GM23248 (cell line): ENCODE data around the gene LRRN1. TPM values are rescaled to one million over a fixed set of nuclear protein-coding genes. Genes with fewer than 3 reads are reported as not detected.

ENCODE experiments used
- DNase-seq: peaks from one replicate; pipeline ENCODE4 v3.0.0-alpha.2; 2015
- H2AFZ ChIP-seq: fragments of 200-600 bp; sonication (generic); 2 replicates; pipeline ENCODE4 v1.6.1; 2016; ENCODE audit warnings: antibody characterized with exemption
- H3F3A ChIP-seq: fragments of 200-600 bp; sonication (generic); 2 replicates; pipeline ENCODE4 v1.6.1; 2016; ENCODE audit warnings: mild to moderate bottlenecking, antibody characterized with exemption, mixed run types; ENCODE audit not compliant: insufficient read depth
- H3K27ac ChIP-seq: fragments of 200-600 bp; sonication (generic); 2 replicates; pipeline ENCODE4 v1.5.1; 2016; ENCODE audit warnings: mild to moderate bottlenecking
- H3K27me3 ChIP-seq: fragments of 200-600 bp; sonication (generic); replicated peaks from 2 replicates; pipeline ENCODE4 v1.6.1; 2016; ENCODE audit warnings: mild to moderate bottlenecking; ENCODE audit not compliant: insufficient read depth
- H3K36me3 ChIP-seq: fragments of 200-600 bp; sonication (generic); 2 replicates; pipeline ENCODE4 v1.6.1; 2016; ENCODE audit warnings: low read depth, mild to moderate bottlenecking
- H3K4me1 ChIP-seq: fragments of 200-600 bp; sonication (generic); 2 replicates; pipeline ENCODE4 v1.6.1; 2016; ENCODE audit warnings: mild to moderate bottlenecking; ENCODE audit not compliant: insufficient read depth
- H3K4me2 ChIP-seq: fragments of 200-600 bp; sonication (generic); one replicate; pipeline ENCODE4 v1.6.1; 2016; ENCODE audit warnings: mild to moderate bottlenecking; ENCODE audit not compliant: unreplicated experiment
- H3K4me3 ChIP-seq: fragments of 200-600 bp; sonication (generic); 2 replicates; pipeline ENCODE4 v1.5.1; 2016; ENCODE audit warnings: mild to moderate bottlenecking
- H3K79me2 ChIP-seq: fragments of 200-600 bp; sonication (generic); 2 replicates; pipeline ENCODE4 v1.6.1; 2016; ENCODE audit warnings: mild to moderate bottlenecking; ENCODE audit not compliant: insufficient read depth
- H3K9ac ChIP-seq: fragments of 200-600 bp; sonication (generic); 2 replicates; pipeline ENCODE4 v1.6.1; 2016; ENCODE audit warnings: mild to moderate bottlenecking
- H3K9me2 ChIP-seq: fragments of 200-600 bp; sonication (generic); 2 replicates; pipeline ENCODE4 v1.6.1; 2016; ENCODE audit warnings: mixed run types, mild to moderate bottlenecking, moderate library complexity; ENCODE audit not compliant: insufficient read depth
- H3K9me3 ChIP-seq: fragments of 200-600 bp; sonication (generic); one replicate; pipeline ENCODE4 v1.6.1; 2017; ENCODE audit warnings: low read depth
- H4K20me1 ChIP-seq: fragments of 200-600 bp; sonication (generic); 2 replicates; pipeline ENCODE4 v1.6.0; 2016; ENCODE audit not compliant: insufficient read depth
- EZH2 ChIP-seq: fragments of 200-600 bp; sonication (generic); IDR thresholded peaks from 2 replicates; pipeline ENCODE4 v1.6.1; 2018; ENCODE audit warnings: antibody characterized with exemption, mild to moderate bottlenecking; ENCODE audit not compliant: insufficient read depth, poor library complexity, severe bottlenecking
- EZH2phosphoT487 ChIP-seq: fragments of 200-600 bp; sonication (generic); IDR thresholded peaks from 2 replicates; pipeline ENCODE4 v1.6.1; 2018; ENCODE audit warnings: antibody characterized with exemption, moderate library complexity, mild to moderate bottlenecking, low read depth; ENCODE audit not compliant: insufficient read depth
- WGBS, 2 experiments: methylation state at CpG; one replicate each; pipeline ENCODE4 v1.1.6; 2015 to 2017; ENCODE audit warnings: low lambda C conversion rate in 2 of 2, low coverage in 1 of 2; ENCODE audit errors: missing lambda C conversion rate in 2 of 2; 5-methylcytosine and 5-hydroxymethylcytosine counted together
- in situ Hi-C: fragments of 300-500 bp; cut with MboI; formaldehyde crosslinking; loops from 2 replicates; pipeline ENCODE4 v1.15.0; 2020
- polyA plus RNA-seq: library from polyadenylated mRNA; unstranded; fragments of >200 nt; fragmentation: Nextera tagmentation; extraction: Ambion mirVana; gene quantifications from 2 replicates; pipeline ENCODE4 v1.2.1, GENCODE V29; 2016
- total RNA-seq: library from RNA; depleted of rRNA; stranded (reverse); fragments of >200 nt; shearing (Covaris generic); gene quantifications from 2 replicates; pipeline ENCODE4 v1.2.3, GENCODE V29; 2014

Gene LRRN1
- total and polyA plus RNA-seq, 2 experiments from 2014 or later: not detected

- Histone ChIP-seq H2AFZ (no peak overlapping the region), H4K20me1 (no peaks in the 10 kb centered on the region), H3K4me2 (no peak overlapping the region), H3K4me1 (no peaks in the 10 kb centered on the region), H3K4me3 (no peak overlapping the region), H3K9me3 (no peaks in the 10 kb centered on the region), H3K27me3 (no peaks in the 10 kb centered on the region), H3K27ac (no peak overlapping the region), H3K9me2 (no peaks in the 10 kb centered on the region), H3K36me3 (no peaks in the 10 kb centered on the region), H3F3A (no peaks in the 10 kb centered on the region), H3K9ac (no peak overlapping the region), H3K79me2 (no peaks in the 10 kb centered on the region)
- DNase-seq: no peak
- no peak for TF ChIP-seq EZH2phosphoT487
- no peak for TF ChIP-seq EZH2
- WGBS, 2 experiments: 6 to 7% methylated on average over 1 of the region's 1 CpG
- in situ Hi-C loops: no loop called here
These were observed 16.0 kb downstream of the LRRN1 start for GRCh38 chr3:3815206-3815605.

GRCh38 chr3:3816034-3816433, 16.8 kb downstream of the LRRN1 start:
- H3K9ac ChIP-seq: no peak overlapping the region
- no peak overlapping the region for H3K4me3 ChIP-seq
- H3K79me2 ChIP-seq: no peaks in the 10 kb centered on the region
- no peak overlapping the region for H2AFZ ChIP-seq
- H3K27me3 ChIP-seq: no peaks in the 10 kb centered on the region
- no peaks in the 10 kb centered on the region for H4K20me1 ChIP-seq
- no peak overlapping the region for H3K27ac ChIP-seq
- TF ChIP-seq EZH2phosphoT487 (no peak), EZH2 (no peak)
- H3K9me3 ChIP-seq: no peaks in the 10 kb centered on the region
- in situ Hi-C loops: no loop called here
- no peak for DNase-seq
- H3K4me1 ChIP-seq: no peaks in the 10 kb centered on the region
- H3F3A ChIP-seq: no peaks in the 10 kb centered on the region
- H3K9me2 ChIP-seq: no peaks in the 10 kb centered on the region
- no peaks in the 10 kb centered on the region for H3K36me3 ChIP-seq
- H3K4me2 ChIP-seq: no peak overlapping the region
- 33 to 46% methylated on average over 1 of the region's 1 CpG for WGBS, 2 experiments

- in situ Hi-C loops: no loop called here
- DNase-seq: no peak
These were observed 18.6 kb downstream of the LRRN1 start for GRCh38 chr3:3817865-3818264.

GRCh38 chr3:3821777-3822176, 22.5 kb downstream of the LRRN1 start:
- Histone ChIP-seq H3K9me2 (no peaks in the 10 kb centered on the region), H2AFZ (no peak overlapping the region), H3K9me3 (no peaks in the 10 kb centered on the region), H3K4me3 (no peak overlapping the region), H3K4me1 (no peaks in the 10 kb centered on the region), H3K27me3 (no peaks in the 10 kb centered on the region), H4K20me1 (no peaks in the 10 kb centered on the region), H3K4me2 (no peak overlapping the region), H3K27ac (no peak overlapping the region), H3K9ac (no peak overlapping the region), H3K79me2 (no peaks in the 10 kb centered on the region), H3K36me3 (no peaks in the 10 kb centered on the region), H3F3A (no peaks in the 10 kb centered on the region)
- 40 to 47% methylated on average over 4 of the region's 4 CpGs for WGBS, 2 experiments
- in situ Hi-C loops: no loop called here
- TF ChIP-seq EZH2 (no peak), EZH2phosphoT487 (no peak)
- DNase-seq: no peak

More at GRCh38 chr3:3817865-3818264, 18.6 kb downstream of the LRRN1 start:
- Histone ChIP-seq H3K4me3 (no peak overlapping the region), H3K4me1 (no peaks in the 10 kb centered on the region), H2AFZ (no peak overlapping the region), H3F3A (no peaks in the 10 kb centered on the region), H3K36me3 (no peaks in the 10 kb centered on the region), H3K27me3 (no peaks in the 10 kb centered on the region), H3K4me2 (no peak overlapping the region), H3K27ac (no peak overlapping the region), H3K79me2 (no peaks in the 10 kb centered on the region), H4K20me1 (no peaks in the 10 kb centered on the region), H3K9me3 (no peaks in the 10 kb centered on the region), H3K9me2 (no peaks in the 10 kb centered on the region), H3K9ac (no peak overlapping the region)
- WGBS, 2 experiments: 46 to 52% methylated on average over 5 of the region's 5 CpGs
- TF ChIP-seq EZH2phosphoT487: no peak
- no peak for TF ChIP-seq EZH2

GRCh38 chr3:3825035-3825434, 25.8 kb downstream of the LRRN1 start:
- no peak overlapping the region for H3K27ac ChIP-seq
- no peak overlapping the region for H3K9ac ChIP-seq
- H3K4me3 ChIP-seq: no peak overlapping the region
- H3K9me3 ChIP-seq: no peaks in the 10 kb centered on the region
- no peaks in the 10 kb centered on the region for H3K27me3 ChIP-seq
- H3K79me2 ChIP-seq: no peaks in the 10 kb centered on the region
- in situ Hi-C loops: no loop called here
- H3K36me3 ChIP-seq: no peaks in the 10 kb centered on the region
- H3K4me2 ChIP-seq: no peak overlapping the region
- 42 to 48% methylated on average over 3 of the region's 3 CpGs for WGBS, 2 experiments
- no peaks in the 10 kb centered on the region for H3F3A ChIP-seq
- no peak overlapping the region for H2AFZ ChIP-seq
- no peak for TF ChIP-seq EZH2phosphoT487
- no peak for TF ChIP-seq EZH2
- H3K9me2 ChIP-seq: no peaks in the 10 kb centered on the region
- H3K4me1 ChIP-seq: no peaks in the 10 kb centered on the region
- DNase-seq: no peak
- H4K20me1 ChIP-seq: no peaks in the 10 kb centered on the region
